ENCODE measurements around the gene CUBN. TPM values are rescaled to one million over a fixed set of nuclear protein-coding genes. Genes with fewer than 3 reads are reported as not detected.

Gene CUBN
- polyA plus RNA-seq, 4 donors: 0.18 to 161 TPM; not detected in 2

DNA sequence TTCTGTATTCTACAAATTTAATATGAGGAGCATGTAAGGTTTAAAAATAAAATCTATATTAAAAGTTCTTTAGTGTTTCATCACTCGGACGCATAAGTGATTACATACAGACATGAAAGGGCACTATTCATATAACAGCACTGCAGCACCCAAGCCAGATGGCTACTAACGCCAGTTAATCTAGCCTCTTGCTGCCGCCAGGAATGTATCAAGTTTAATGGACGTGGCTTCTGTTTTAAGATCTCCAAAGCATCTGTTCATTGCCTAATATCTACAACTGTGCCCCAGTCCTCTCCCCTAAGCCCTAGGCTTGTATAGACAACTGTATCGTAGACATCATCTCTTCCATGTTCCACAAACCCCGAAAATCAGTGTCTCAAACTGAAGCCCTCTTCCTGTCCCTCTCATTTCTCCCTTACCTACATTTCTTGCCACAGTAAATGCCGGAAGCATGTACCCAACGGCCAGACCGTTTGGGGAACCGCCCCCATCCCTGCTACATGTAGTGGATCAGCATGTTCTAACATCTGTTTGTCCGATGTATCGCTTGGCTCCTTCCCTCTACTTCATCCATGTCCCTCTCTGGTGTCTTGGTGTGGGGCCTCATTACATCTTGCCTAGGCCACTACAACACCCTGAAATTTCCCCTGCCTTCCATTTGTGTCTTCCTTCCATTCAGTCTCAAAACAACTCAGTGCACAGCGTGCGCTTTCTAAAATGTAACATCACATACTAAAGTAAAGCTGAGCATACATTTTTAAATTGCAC is 164.9 kb downstream of the CUBN start:
- no peak overlapping the region for H3K4me3 ChIP-seq (ENCODE audit: low read depth in 1 of 3, low read length in 3 of 3)
- H3K9me3 ChIP-seq (ENCODE audit: control insufficient read depth in 2 of 2, insufficient read depth in 1 of 2, low read depth in 1 of 2, low read length in 1 of 2): peaks cover 0 to 3% of the 10 kb centered on the region in 2 donors
- no peak overlapping the region for H3K27ac ChIP-seq (ENCODE audit: low read depth in 1 of 3, low read length in 2 of 3)
- FAIRE-seq: no peak
- H3K36me3 ChIP-seq (ENCODE audit: control insufficient read depth in 3 of 3, insufficient read depth in 2 of 3, low read depth in 1 of 3, low read length in 3 of 3): peaks cover 0 to 3% (median 0%) of the 10 kb centered on the region in 3 donors
- no peaks in the 10 kb centered on the region for H3K27me3 ChIP-seq (ENCODE audit: control insufficient read depth in 3 of 3, insufficient read depth in 3 of 3, low read length in 3 of 3)
- H3K4me1 ChIP-seq (ENCODE audit: control insufficient read depth in 3 of 3, insufficient read depth in 2 of 3, low read depth in 1 of 3, low read length in 2 of 3): peaks cover 0 to 3% (median 0%) of the 10 kb centered on the region in 3 donors
- DNase-seq: no peak
- 79 to 86% (median 84%) methylated on average over 15 of the region's 15 CpGs for WGBS, 3 donors

DNA sequence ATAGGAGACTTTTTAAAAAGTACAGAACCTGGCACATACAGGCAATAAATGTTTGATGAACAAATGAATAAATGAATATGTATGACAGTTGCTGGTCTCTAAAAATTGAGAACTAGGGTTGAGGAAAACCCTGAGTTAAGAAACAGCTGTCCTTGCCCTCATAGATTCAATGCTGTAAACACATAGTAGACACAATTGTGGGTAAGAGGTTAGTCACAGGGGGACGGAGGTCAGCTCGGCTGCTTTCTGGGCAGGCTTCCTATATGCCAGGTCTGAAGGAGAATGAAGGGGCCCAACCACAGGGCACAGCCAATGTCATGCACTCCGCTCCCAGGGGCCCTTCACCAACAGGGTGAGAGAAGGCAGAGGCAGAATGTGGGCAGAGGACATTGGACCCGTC is 169.1 kb downstream of the CUBN start:
- no peak overlapping the region for H3K27ac ChIP-seq (ENCODE audit: low read depth in 1 of 3, low read length in 2 of 3)
- peaks cover 0 to 3% (median 0%) of the 10 kb centered on the region in 3 donors for H3K36me3 ChIP-seq (ENCODE audit: control insufficient read depth in 3 of 3, insufficient read depth in 2 of 3, low read depth in 1 of 3, low read length in 3 of 3)
- no peaks in the 10 kb centered on the region for H3K4me1 ChIP-seq (ENCODE audit: control insufficient read depth in 3 of 3, insufficient read depth in 2 of 3, low read depth in 1 of 3, low read length in 2 of 3)
- FAIRE-seq (no peak), DNase-seq (no peak)
- peaks cover 0 to 3% of the 10 kb centered on the region in 2 donors for H3K9me3 ChIP-seq (ENCODE audit: control insufficient read depth in 2 of 2, insufficient read depth in 1 of 2, low read depth in 1 of 2, low read length in 1 of 2)
- H3K4me3 ChIP-seq (ENCODE audit: low read depth in 1 of 3, low read length in 3 of 3): no peak overlapping the region
- H3K27me3 ChIP-seq (ENCODE audit: control insufficient read depth in 3 of 3, insufficient read depth in 3 of 3, low read length in 3 of 3): no peaks in the 10 kb centered on the region
- 86 to 95% (median 93%) methylated on average over 4 of the region's 4 CpGs for WGBS, 3 donors

DNA sequence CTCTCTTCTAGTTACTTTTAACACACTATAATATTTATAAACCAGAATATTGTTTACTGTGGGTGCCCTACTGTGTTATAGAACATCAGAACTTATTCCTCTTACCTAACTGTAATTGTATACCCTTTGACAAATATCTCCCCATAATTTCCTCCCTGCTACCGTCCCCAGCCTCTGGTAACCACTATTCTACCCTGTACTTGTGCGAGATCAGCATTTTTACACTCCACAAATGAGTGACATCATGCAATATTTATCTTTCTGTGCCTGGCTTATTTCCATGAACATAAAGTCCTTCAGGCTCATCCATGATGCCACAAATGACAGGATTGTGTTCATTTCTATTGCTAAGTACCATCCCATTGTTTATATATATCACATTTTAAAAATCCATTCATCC is 172.6 kb downstream of the CUBN start:
- no peak overlapping the region for H3K27ac ChIP-seq (ENCODE audit: low read depth in 1 of 3, low read length in 2 of 3)
- peaks cover 0 to 3% of the 10 kb centered on the region in 2 donors for H3K9me3 ChIP-seq (ENCODE audit: control insufficient read depth in 2 of 2, insufficient read depth in 1 of 2, low read depth in 1 of 2, low read length in 1 of 2)
- DNase-seq (no peak), FAIRE-seq (no peak)
- H3K4me1 ChIP-seq (ENCODE audit: control insufficient read depth in 3 of 3, insufficient read depth in 2 of 3, low read depth in 1 of 3, low read length in 2 of 3): no peaks in the 10 kb centered on the region
- no peak overlapping the region for H3K4me3 ChIP-seq (ENCODE audit: low read depth in 1 of 3, low read length in 3 of 3)
- H3K27me3 ChIP-seq (ENCODE audit: control insufficient read depth in 3 of 3, insufficient read depth in 3 of 3, low read length in 3 of 3): no peaks in the 10 kb centered on the region
- peaks cover 0 to 3% (median 0%) of the 10 kb centered on the region in 3 donors for H3K36me3 ChIP-seq (ENCODE audit: control insufficient read depth in 3 of 3, insufficient read depth in 2 of 3, low read depth in 1 of 3, low read length in 3 of 3)
- WGBS, 3 donors: 71 to 78% (median 76%) methylated on average over 2 of the region's 2 CpGs

DNA sequence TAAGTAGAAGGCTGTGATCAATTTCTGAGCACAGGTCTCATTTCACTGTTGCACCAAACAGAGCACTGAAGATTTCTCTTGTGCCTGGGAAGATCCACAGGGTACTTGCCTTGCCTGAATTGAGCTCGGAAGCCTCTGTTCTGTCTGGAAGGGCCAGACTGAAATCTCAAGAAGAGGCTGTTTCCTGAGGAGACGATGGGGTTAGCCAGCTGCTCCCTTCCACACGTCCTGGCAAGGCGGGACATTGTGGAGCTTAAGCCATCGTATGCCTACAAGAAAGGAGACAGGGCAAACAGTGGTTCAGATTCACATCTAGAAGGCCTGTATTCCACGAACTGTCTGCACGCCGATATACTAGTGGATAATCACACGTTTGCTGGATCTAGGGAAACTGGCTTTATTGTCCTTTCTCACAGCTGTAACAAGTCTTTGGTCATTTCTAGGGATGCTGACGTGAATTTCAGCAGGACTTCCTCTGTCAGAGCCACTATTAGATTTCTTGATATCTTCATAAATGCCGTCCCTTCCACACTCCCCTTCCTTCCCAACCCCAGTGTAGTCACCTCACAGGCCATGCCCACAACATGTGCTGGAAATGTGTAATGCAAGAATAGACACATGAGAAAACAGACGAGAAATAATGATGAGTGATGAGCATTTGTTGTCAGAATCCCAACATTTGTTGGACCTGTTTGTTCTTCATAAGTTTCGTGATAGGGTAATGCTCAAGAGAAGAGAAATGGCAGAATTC is 175.2 kb downstream of the CUBN start:
- WGBS, 3 donors: 80 to 87% (median 85%) methylated on average over 13 of the region's 13 CpGs
- Histone ChIP-seq H3K4me1 (ENCODE audit: control insufficient read depth in 3 of 3, insufficient read depth in 2 of 3, low read depth in 1 of 3, low read length in 2 of 3) (peaks cover 0 to 3% (median 0%) of the 10 kb centered on the region in 3 donors), H3K27me3 (ENCODE audit: control insufficient read depth in 3 of 3, insufficient read depth in 3 of 3, low read length in 3 of 3) (no peaks in the 10 kb centered on the region), H3K36me3 (ENCODE audit: control insufficient read depth in 3 of 3, insufficient read depth in 2 of 3, low read depth in 1 of 3, low read length in 3 of 3) (peaks cover 0 to 5% (median 0%) of the 10 kb centered on the region in 3 donors), H3K4me3 (ENCODE audit: low read depth in 1 of 3, low read length in 3 of 3) (no peak overlapping the region), H3K9me3 (ENCODE audit: control insufficient read depth in 2 of 2, insufficient read depth in 1 of 2, low read depth in 1 of 2, low read length in 1 of 2) (no peaks in the 10 kb centered on the region), H3K27ac (ENCODE audit: low read depth in 1 of 3, low read length in 2 of 3) (no peak overlapping the region)
- DNase-seq (no peak), FAIRE-seq (no peak)

DNA sequence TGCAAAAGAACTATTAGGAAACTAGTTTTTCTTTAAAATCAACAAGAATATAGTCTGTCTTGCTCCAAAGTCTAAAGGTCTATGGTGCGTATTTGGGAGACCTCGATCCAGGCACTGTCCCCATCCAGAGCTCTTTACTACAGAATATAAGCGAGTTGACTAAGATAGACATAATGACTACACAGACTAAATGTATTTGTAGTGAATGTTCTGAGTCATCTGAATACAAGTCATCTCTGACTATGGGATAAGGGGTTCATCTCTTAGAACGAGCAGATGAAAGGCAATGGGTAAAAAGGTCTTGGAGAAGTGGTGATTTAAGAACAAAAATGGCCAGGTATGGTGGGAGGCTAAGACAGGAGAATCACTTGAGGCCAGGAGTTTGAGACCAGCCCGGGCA is 176.3 kb downstream of the CUBN start:
- Histone ChIP-seq H3K9me3 (ENCODE audit: control insufficient read depth in 2 of 2, insufficient read depth in 1 of 2, low read depth in 1 of 2, low read length in 1 of 2) (no peaks in the 10 kb centered on the region), H3K27me3 (ENCODE audit: control insufficient read depth in 3 of 3, insufficient read depth in 3 of 3, low read length in 3 of 3) (no peaks in the 10 kb centered on the region), H3K4me3 (ENCODE audit: low read depth in 1 of 3, low read length in 3 of 3) (no peak overlapping the region), H3K4me1 (ENCODE audit: control insufficient read depth in 3 of 3, insufficient read depth in 2 of 3, low read depth in 1 of 3, low read length in 2 of 3) (peaks cover 0 to 3% (median 0%) of the 10 kb centered on the region in 3 donors), H3K27ac (ENCODE audit: low read depth in 1 of 3, low read length in 2 of 3) (no peak overlapping the region), H3K36me3 (ENCODE audit: control insufficient read depth in 3 of 3, insufficient read depth in 2 of 3, low read depth in 1 of 3, low read length in 3 of 3) (peaks cover 0 to 7% (median 0%) of the 10 kb centered on the region in 3 donors)
- 89 to 92% (median 91%) methylated on average over 5 of the region's 5 CpGs for WGBS, 3 donors
- FAIRE-seq (no peak), DNase-seq (no peak)

DNA sequence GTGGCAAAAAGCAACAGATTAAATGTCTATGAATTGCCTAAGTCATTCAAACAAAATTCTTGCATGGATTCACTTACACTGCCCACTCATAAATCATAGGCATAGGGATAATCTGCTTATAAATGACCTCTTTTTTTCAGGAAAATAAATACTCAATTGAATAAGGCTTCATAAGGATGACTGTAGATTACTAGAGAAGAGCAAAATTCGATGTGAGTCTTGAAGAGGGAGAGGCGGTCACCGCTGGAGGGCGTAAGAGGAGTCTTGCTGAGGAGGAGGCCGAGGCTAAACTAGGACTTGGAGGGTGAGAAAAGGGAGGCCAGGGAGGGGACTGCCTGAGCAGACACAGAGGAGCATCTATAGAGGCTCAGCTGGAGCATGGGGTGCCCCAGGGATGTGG is 177.0 kb downstream of the CUBN start:
- FAIRE-seq (no peak), DNase-seq (no peak)
- H3K9me3 ChIP-seq (ENCODE audit: control insufficient read depth in 2 of 2, insufficient read depth in 1 of 2, low read depth in 1 of 2, low read length in 1 of 2): no peaks in the 10 kb centered on the region
- peaks cover 0 to 8% (median 0%) of the 10 kb centered on the region in 3 donors for H3K36me3 ChIP-seq (ENCODE audit: control insufficient read depth in 3 of 3, insufficient read depth in 2 of 3, low read depth in 1 of 3, low read length in 3 of 3)
- no peak overlapping the region for H3K27ac ChIP-seq (ENCODE audit: low read depth in 1 of 3, low read length in 2 of 3)
- H3K27me3 ChIP-seq (ENCODE audit: control insufficient read depth in 3 of 3, insufficient read depth in 3 of 3, low read length in 3 of 3): no peaks in the 10 kb centered on the region
- WGBS, 3 donors: 82 to 92% (median 88%) methylated on average over 5 of the region's 5 CpGs
- H3K4me3 ChIP-seq (ENCODE audit: low read depth in 1 of 3, low read length in 3 of 3): no peak overlapping the region
- H3K4me1 ChIP-seq (ENCODE audit: control insufficient read depth in 3 of 3, insufficient read depth in 2 of 3, low read depth in 1 of 3, low read length in 2 of 3): peaks cover 0 to 3% (median 0%) of the 10 kb centered on the region in 3 donors

DNA sequence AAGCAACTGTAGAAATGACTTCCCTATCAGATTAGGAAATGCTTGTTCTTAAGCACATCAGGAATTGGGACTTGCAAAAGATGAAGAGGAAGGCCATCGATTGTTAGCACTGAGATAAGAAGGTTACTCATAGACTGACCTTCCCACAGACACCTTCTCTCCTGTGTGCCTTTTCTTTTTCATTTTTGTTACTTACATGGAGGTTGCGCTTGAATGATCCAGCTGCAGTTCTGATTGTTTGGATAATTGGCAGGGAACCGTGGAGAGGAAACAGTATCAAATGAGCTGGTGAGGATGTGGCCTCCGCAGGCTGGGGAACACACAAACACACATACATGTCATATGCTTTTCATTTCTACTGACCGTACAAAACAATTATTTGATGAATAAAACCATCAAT is 177.5 kb downstream of the CUBN start:
- Histone ChIP-seq H3K4me3 (ENCODE audit: low read depth in 1 of 3, low read length in 3 of 3) (no peak overlapping the region), H3K36me3 (ENCODE audit: control insufficient read depth in 3 of 3, insufficient read depth in 2 of 3, low read depth in 1 of 3, low read length in 3 of 3) (peaks cover 0 to 8% (median 0%) of the 10 kb centered on the region in 3 donors), H3K27ac (ENCODE audit: low read depth in 1 of 3, low read length in 2 of 3) (no peak overlapping the region), H3K27me3 (ENCODE audit: control insufficient read depth in 3 of 3, insufficient read depth in 3 of 3, low read length in 3 of 3) (no peaks in the 10 kb centered on the region), H3K4me1 (ENCODE audit: control insufficient read depth in 3 of 3, insufficient read depth in 2 of 3, low read depth in 1 of 3, low read length in 2 of 3) (peaks cover 0 to 3% (median 0%) of the 10 kb centered on the region in 3 donors), H3K9me3 (ENCODE audit: control insufficient read depth in 2 of 2, insufficient read depth in 1 of 2, low read depth in 1 of 2, low read length in 1 of 2) (no peaks in the 10 kb centered on the region)
- no peak for DNase-seq
- 52 to 76% (median 61%) methylated on average over 5 of the region's 5 CpGs for whole genome bisulfite sequencing, 3 donors
- FAIRE-seq: no peak

DNA sequence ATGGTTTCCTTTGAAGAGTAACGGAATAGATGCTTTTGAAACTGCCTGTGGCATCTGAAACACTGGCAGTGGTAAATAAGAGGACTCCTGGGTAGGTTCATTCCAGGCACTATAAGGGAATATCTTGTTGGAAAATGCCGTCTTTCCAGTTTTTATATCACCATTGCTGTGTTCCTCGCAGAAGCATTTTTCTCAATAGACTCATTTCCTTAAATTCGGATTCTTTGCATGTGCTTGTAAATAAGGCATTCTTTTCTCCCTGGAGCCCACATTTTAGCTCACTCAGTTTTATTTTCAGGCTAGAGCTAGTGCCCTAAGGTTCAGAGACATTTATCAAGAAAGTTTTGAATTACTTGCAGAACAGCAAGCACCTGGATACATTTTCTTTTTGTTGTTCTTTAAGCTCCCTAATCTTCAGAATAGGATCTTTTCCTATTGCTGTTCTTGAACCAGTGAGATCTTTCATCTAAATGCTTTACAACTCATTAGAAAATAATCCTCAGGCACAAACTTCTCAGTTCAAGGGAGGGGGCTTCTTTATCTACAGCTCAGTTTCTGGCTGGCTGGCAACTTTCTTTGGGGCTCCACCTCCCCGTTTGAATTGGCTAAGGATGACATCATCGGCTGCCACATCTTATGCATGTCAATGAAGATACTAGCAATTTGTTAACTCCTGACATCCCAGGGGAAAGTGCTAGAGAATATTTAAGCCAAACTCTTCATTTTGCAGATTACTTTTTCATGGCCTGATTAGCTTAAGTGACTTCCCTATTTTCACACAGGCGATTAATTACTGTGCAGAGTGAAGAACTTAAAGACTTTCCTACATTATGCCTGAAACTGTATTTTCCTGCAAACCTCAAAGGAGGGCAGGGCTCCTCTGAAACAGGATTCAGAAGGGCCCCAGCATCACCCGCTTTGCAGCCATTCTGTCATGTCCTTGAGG is 178.7 kb downstream of the CUBN start:
- Histone ChIP-seq H3K9me3 (ENCODE audit: control insufficient read depth in 2 of 2, insufficient read depth in 1 of 2, low read depth in 1 of 2, low read length in 1 of 2) (no peaks in the 10 kb centered on the region), H3K4me3 (ENCODE audit: low read depth in 1 of 3, low read length in 3 of 3) (no peak overlapping the region), H3K27me3 (ENCODE audit: control insufficient read depth in 3 of 3, insufficient read depth in 3 of 3, low read length in 3 of 3) (no peaks in the 10 kb centered on the region), H3K4me1 (ENCODE audit: control insufficient read depth in 3 of 3, insufficient read depth in 2 of 3, low read depth in 1 of 3, low read length in 2 of 3) (peaks cover 0 to 3% (median 0%) of the 10 kb centered on the region in 3 donors), H3K36me3 (ENCODE audit: control insufficient read depth in 3 of 3, insufficient read depth in 2 of 3, low read depth in 1 of 3, low read length in 3 of 3) (peaks cover 0 to 8% (median 0%) of the 10 kb centered on the region in 3 donors), H3K27ac (ENCODE audit: low read depth in 1 of 3, low read length in 2 of 3) (peak overlapping the region in 1 of 3 donors; percentile 44)
- WGBS, 3 donors: 55 to 60% (median 56%) methylated on average over 8 of the region's 8 CpGs
- FAIRE-seq (no peak), DNase-seq (no peak)
